ENCODE results near the gene MPHOSPH9.
"Not testable (repeated sequence)": the region's sequence is repeated elsewhere in the genome, so short reads cannot be mapped to it uniquely, and the experiment has no call there.

Gene MPHOSPH9

DNA sequence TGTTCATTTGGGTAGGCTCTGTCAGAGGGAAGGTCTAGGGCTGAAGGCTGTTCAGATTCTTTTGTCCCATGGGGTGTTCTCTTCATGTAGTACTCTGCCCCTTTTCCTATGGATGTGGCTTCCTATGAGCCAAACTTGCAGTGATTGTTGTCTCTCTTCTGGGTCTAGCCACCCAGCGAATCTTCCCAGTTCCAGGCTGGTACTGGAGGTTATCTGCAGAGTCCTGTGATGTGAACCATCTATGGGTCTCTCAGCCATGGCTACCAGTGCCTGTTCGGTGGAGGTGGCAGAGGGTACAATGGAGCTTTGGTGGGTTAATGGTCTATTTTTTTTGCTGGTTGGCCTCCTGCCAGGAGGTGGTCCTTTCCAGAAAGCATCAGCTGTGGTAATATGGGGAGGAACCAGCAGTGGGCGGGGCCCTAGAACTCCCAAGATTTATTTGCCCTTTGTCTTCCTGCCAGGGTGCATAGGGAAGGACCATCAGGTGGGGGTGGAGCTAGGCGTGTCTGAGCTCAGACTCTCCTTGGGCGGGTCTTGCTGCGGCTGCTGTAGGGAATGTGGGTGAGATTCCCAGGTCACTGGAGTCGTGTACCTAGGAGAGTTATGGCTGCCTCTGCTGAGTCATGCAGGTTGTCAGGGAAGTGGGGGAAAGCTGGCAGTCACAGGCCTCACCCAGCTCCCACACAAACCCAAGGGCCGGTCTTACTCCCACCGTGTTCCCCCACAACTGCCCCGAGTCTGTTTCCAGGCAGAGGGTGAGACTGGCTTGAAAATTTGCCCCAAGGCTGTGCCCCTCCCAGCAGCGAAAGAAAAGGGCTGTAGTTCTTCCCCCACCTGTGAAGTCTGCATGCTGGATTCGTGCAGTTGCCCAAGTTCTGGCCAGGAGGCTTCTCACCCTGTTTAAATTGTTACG is 17.8 kb upstream of the MPHOSPH9 start:
- H3K4me3 ChIP-seq (ENCODE audit: control insufficient read depth, low read depth, low read length), result no peak overlapping the region
- TF ChIP-seq CTCF (conservative IDR thresholded peaks at IDR 0.05; ENCODE audit: control insufficient read depth, insufficient read depth, low read depth, low read length), result no peak
- DNase-seq (ENCODE audit: low read depth), result no peak

GRCh38 chr12:123248996-123249741 is 16.2 kb upstream of the MPHOSPH9 start:
- DNase-seq (ENCODE audit: low read depth); H3K4me3 ChIP-seq (ENCODE audit: control insufficient read depth, low read depth, low read length): not testable (repeated sequence)

- not testable (repeated sequence) for DNase-seq (ENCODE audit: low read depth); H3K4me3 ChIP-seq (ENCODE audit: control insufficient read depth, low read depth, low read length)
Observed at GRCh38 chr12:123248129-123248528, 15.2 kb upstream of the MPHOSPH9 start.

GRCh38 chr12:123245678-123246077 is 12.7 kb upstream of the MPHOSPH9 start:
- DNase-seq (ENCODE audit: low read depth), result no peak

DNA sequence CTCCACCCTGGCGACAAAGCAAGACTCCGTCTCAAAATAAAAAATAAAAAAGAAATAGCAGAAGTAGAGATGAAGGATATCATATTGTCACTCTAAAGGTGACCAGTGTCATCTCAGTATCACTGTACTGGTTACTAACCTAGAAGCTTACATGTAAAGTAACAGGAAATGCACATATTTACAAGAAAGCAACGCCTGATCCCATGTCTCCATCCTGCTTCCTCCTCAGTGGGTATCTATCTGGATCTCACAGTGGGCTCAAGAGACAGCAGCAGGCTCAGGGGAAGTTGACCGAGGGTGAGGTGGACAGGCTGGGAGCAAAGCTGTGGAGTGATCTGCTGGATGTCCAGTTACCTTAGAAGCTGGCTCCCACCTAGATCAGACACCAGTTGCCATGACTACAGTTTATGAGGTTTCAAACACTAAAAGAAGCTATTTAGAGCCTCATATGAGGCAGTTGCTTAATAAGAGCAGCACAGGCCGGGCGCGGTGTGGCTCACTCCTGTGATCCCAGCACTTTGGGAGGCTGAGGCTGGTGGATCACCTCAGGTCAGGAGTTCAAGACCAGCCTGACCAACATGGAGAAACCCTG is 10.8 kb upstream of the MPHOSPH9 start:
- no peak overlapping the region for H3K4me3 ChIP-seq (ENCODE audit: control insufficient read depth, low read depth, low read length)
- no peak for TF ChIP-seq CTCF (conservative IDR thresholded peaks at IDR 0.05; ENCODE audit: control insufficient read depth, insufficient read depth, low read depth, low read length)
- no peak for DNase-seq (ENCODE audit: low read depth)

More at GRCh38 chr12:123245678-123246077, 12.7 kb upstream of the MPHOSPH9 start:
- no peak for TF ChIP-seq CTCF (conservative IDR thresholded peaks at IDR 0.05; ENCODE audit: control insufficient read depth, insufficient read depth, low read depth, low read length)
- H3K4me3 ChIP-seq (ENCODE audit: control insufficient read depth, low read depth, low read length), result no peak overlapping the region

- no peak for TF ChIP-seq CTCF (conservative IDR thresholded peaks at IDR 0.05; ENCODE audit: control insufficient read depth, insufficient read depth, low read depth, low read length)
- no peak overlapping the region for H3K4me3 ChIP-seq (ENCODE audit: control insufficient read depth, low read depth, low read length)
Observed at GRCh38 chr12:123242116-123242904, 9.4 kb upstream of the MPHOSPH9 start.

DNA sequence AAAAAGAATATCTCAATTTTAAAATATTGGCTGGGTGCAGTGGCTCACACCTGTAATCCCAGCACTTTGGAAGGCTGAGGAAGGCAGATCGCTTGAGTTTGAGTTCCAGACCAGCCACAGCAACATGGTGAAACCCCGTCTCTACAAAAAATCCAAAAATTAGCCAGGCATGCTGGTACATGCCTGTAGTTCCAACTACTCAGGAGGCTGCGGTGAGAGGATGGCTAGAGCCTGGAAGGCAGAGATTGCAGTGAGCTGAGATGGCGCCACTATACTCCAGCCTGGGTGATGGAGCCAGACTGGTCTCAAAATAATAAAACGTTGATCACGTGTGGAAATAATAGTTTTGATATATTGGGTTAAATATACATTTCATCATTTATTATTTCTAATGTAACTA is 6.0 kb upstream of the MPHOSPH9 start:
- no peak for DNase-seq (ENCODE audit: low read depth)
- no peak for TF ChIP-seq CTCF (conservative IDR thresholded peaks at IDR 0.05; ENCODE audit: control insufficient read depth, insufficient read depth, low read depth, low read length)
- no peak overlapping the region for H3K4me3 ChIP-seq (ENCODE audit: control insufficient read depth, low read depth, low read length)

More at GRCh38 chr12:123242116-123242904, 9.4 kb upstream of the MPHOSPH9 start:
- no peak for DNase-seq (ENCODE audit: low read depth)
